Transverse colon (tissue), 4 donors: ENCODE data around the gene KIF25. TPM values are rescaled to one million over a fixed set of nuclear protein-coding genes. Genes with fewer than 3 reads are reported as not detected.
"Not testable (repeated sequence)": the region's sequence is repeated elsewhere in the genome, so short reads cannot be mapped to it uniquely, and the experiment has no call there.

Experiments
- DNase-seq: peaks from one replicate; pipeline ENCODE4 v3.0.0-alpha.2; 2019
- H3K27ac ChIP-seq, 4 donors: fragments of 200-600 bp; sonication (generic); 2 replicates each; pipeline ENCODE4 v1.5.1; 2016 to 2018; ENCODE audit warnings: inconsistent platforms in 4 of 4
- H3K27me3 ChIP-seq: fragments of 200-600 bp; sonication (generic); 2 replicates; pipeline ENCODE4 v1.5.1; 2017; ENCODE audit warnings: inconsistent platforms
- H3K36me3 ChIP-seq, 4 donors: fragments of 200-600 bp; sonication (generic); 2 replicates each; pipeline ENCODE4 v1.5.1; 2017 to 2019; ENCODE audit warnings: inconsistent platforms in 4 of 4
- H3K4me1 ChIP-seq, 4 donors: fragments of 200-600 bp; sonication (generic); 2 replicates each; pipeline ENCODE4 v1.5.1; 2017 to 2020; ENCODE audit warnings: inconsistent platforms in 4 of 4
- H3K4me3 ChIP-seq, 4 donors: fragments of 200-600 bp; sonication (generic); 1 replicate in 1 of 4; 2 replicates in 3 of 4; pipeline versions ENCODE4 v1.5.1 to v1.6.1; 2017 to 2019; ENCODE audit warnings: inconsistent platforms in 4 of 4
- H3K9me3 ChIP-seq, 2 donors: fragments of 200-600 bp; sonication (generic); 2 replicates each; pipeline ENCODE4 v1.5.1; 2017 to 2019; ENCODE audit warnings: inconsistent platforms in 2 of 2
- EP300 ChIP-seq: sonication (generic); formaldehyde crosslinking; IDR thresholded peaks from one replicate; pipeline ENCODE4 v1.6.1; 2017; ENCODE audit warnings: antibody characterized with exemption, low read depth
- POLR2A ChIP-seq: fragments of 450-650 bp; IDR thresholded peaks from one replicate; pipeline ENCODE4 v1.6.1; 2016; ENCODE audit warnings: antibody characterized with exemption, mild to moderate bottlenecking, moderate library complexity
- POLR2AphosphoS5 ChIP-seq, 3 donors: sonication (generic); formaldehyde crosslinking; IDR thresholded peaks; one replicate each; pipeline ENCODE4 v1.6.1; 2016; ENCODE audit warnings: antibody characterized with exemption in 3 of 3
- WGBS, 2 donors: methylation state at CpG; one replicate each; pipeline ENCODE4 v1.1.5; 2018; ENCODE audit warnings: low coverage in 1 of 2; 5-methylcytosine and 5-hydroxymethylcytosine counted together
- in situ Hi-C, 4 donors: fragments of 200-750 bp; cut with MboI; loops; one replicate each; pipeline versions ENCODE4 v1.15.0 to v1.15.1; 2017; ENCODE audit warnings: low sequenced_read_pairs in 3 of 4, low pct_ligation_motif_present in 1 of 4, low pct_unique_long_range_greater_than_20kb in 1 of 4
- intact Hi-C: fragments of 100-400 bp; cut with DNase I; formaldehyde crosslinking; loops from one replicate; pipeline ENCODE4 v1.15.1; 2023; ENCODE audit warnings: low total_unique reads
- total RNA-seq, 4 donors: library from RNA; depleted of rRNA; stranded (reverse); fragments of >200 nt; gene quantifications; one replicate each; pipeline ENCODE4 v1.1.0, GENCODE V29; 2016
- TF ChIP-seq, protein P1 (sequence below), 5 experiments: fragments of 200-600 bp in 3 of 5; fragments of 450-650 bp in 2 of 5; sonication (generic) in 3 of 5; IDR thresholded peaks; 1 replicate in 2 of 5; 2 replicates in 3 of 5; pipeline ENCODE4 v1.5.1; 2016 to 2017; ENCODE audit warnings: antibody characterized with exemption in 5 of 5, inconsistent platforms in 3 of 5, mild to moderate bottlenecking in 2 of 5, moderate library complexity in 1 of 5

Gene KIF25
- total RNA-seq, 4 donors from 2014 or later, result not detected

DNA sequence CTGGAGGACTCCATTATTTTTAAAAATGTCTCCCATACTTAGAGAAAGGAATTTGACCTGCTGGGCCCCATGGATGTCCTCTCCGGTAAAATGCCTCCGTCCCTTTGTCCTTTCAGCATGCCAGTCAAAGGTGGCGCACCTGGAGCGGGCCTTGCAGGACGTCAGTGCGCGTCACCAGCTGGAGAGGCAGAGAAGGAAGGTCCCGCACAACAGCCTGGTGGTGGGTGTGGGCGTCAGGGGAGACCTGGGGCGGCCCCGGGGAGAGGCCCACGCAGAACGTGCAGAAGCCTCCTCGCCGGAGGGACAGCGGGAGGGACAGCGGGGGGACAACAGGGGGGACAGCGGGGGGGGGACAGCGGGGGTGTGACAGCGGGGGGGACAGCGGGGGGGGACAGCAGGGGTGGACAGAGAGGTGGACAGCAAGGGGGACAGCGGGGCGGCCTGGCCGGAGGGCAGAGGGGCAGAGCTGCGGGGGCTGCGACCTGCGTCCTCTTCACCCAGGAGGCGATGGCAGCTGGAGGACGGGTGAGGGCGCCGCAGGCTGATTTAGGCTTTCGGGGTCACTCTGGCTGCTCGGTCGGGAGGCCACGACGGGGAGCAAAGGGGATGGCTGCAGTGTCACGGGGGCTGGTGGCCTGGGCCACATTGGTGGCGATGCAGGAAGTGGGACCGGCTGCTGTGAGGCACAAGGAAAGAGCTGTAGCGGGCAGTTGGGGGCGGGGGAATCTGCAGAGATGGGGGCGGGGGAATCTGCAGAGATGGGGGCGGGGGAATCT lies 859 bp upstream of the KIF25 start:
- Histone ChIP-seq H3K27me3 (no peaks in the 10 kb centered on the region), H3K9me3 (no peaks in the 10 kb centered on the region), H3K27ac (no peak overlapping the region), H3K4me3 (no peak overlapping the region), H3K36me3 (no peaks in the 10 kb centered on the region), H3K4me1 (no peaks in the 10 kb centered on the region)
- no peak for DNase-seq
- in situ Hi-C loops, result no loop called here
- no peak for TF ChIP-seq POLR2A
- TF ChIP-seq POLR2AphosphoS5 (IDR thresholded peaks at IDR 0.05), result no peak
- no peak for TF ChIP-seq EP300
- TF ChIP-seq, protein P1, sequence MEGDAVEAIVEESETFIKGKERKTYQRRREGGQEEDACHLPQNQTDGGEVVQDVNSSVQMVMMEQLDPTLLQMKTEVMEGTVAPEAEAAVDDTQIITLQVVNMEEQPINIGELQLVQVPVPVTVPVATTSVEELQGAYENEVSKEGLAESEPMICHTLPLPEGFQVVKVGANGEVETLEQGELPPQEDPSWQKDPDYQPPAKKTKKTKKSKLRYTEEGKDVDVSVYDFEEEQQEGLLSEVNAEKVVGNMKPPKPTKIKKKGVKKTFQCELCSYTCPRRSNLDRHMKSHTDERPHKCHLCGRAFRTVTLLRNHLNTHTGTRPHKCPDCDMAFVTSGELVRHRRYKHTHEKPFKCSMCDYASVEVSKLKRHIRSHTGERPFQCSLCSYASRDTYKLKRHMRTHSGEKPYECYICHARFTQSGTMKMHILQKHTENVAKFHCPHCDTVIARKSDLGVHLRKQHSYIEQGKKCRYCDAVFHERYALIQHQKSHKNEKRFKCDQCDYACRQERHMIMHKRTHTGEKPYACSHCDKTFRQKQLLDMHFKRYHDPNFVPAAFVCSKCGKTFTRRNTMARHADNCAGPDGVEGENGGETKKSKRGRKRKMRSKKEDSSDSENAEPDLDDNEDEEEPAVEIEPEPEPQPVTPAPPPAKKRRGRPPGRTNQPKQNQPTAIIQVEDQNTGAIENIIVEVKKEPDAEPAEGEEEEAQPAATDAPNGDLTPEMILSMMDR (IDR thresholded peaks at IDR 0.05), result no peak
- 88% methylated on average over 41 of the region's 43 CpGs; no CpG with 5 or more reads in 1 of the 2 donors for WGBS, 2 donors
- intact Hi-C loops, result no loop called here

DNA sequence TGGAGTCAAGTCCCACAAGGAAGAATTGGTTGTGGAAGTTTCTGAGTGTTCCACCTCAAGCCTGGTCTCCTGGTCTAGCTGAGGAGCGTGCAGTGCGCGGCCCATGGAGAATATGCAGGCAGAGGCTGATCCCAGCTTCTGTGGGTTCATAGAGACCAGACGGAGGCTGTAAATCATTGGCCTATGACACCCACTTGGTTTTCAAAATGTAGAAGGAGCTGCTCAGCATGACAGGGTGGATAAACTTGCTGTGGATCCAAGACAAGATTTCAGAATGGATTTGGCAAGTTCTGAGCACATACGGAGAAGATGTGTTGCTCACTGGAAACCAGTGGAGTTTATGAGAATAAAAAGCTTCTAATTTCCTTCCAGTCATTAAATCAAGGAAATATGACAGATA lies 744 bp downstream of the KIF25 start:
- in situ Hi-C loops (no loop called here), intact Hi-C loops (no loop called here)
- TF ChIP-seq EP300, result no peak
- TF ChIP-seq, protein P1 (IDR thresholded peaks at IDR 0.05), result no peak
- TF ChIP-seq POLR2AphosphoS5 (IDR thresholded peaks at IDR 0.05), result no peak
- no peak for TF ChIP-seq POLR2A
- DNase-seq, result no peak
- WGBS, 2 donors, result 38 to 76% methylated on average over 3 to 5 of the region's 5 CpGs
- Histone ChIP-seq H3K27me3 (no peaks in the 10 kb centered on the region), H3K36me3 (no peaks in the 10 kb centered on the region), H3K9me3 (no peaks in the 10 kb centered on the region), H3K27ac (no peak overlapping the region), H3K4me1 (no peaks in the 10 kb centered on the region), H3K4me3 (no peak overlapping the region)

GRCh38 chr6:168000198-168001028 lies 2.9 kb downstream of the KIF25 start:
- intact Hi-C loops, result no loop called here
- TF ChIP-seq, protein P1 (IDR thresholded peaks at IDR 0.05), result no peak
- TF ChIP-seq POLR2A (no peak), POLR2AphosphoS5 (IDR thresholded peaks at IDR 0.05) (no peak), EP300 (no peak)
- Histone ChIP-seq H3K36me3 (no peaks in the 10 kb centered on the region), H3K27me3 (no peaks in the 10 kb centered on the region), H3K9me3 (no peaks in the 10 kb centered on the region), H3K27ac (no peak overlapping the region), H3K4me3 (no peak overlapping the region), H3K4me1 (no peaks in the 10 kb centered on the region)
- 83 to 84% methylated on average over 1 to 12 of the region's 13 CpGs for WGBS, 2 donors
- DNase-seq, result no peak
- in situ Hi-C loops, result no loop called here

- WGBS, 2 donors, result 81 to 96% methylated on average over 4 to 10 of the region's 10 CpGs
Measured at GRCh38 chr6:168001029-168001332, 3.5 kb downstream of the KIF25 start.

DNA sequence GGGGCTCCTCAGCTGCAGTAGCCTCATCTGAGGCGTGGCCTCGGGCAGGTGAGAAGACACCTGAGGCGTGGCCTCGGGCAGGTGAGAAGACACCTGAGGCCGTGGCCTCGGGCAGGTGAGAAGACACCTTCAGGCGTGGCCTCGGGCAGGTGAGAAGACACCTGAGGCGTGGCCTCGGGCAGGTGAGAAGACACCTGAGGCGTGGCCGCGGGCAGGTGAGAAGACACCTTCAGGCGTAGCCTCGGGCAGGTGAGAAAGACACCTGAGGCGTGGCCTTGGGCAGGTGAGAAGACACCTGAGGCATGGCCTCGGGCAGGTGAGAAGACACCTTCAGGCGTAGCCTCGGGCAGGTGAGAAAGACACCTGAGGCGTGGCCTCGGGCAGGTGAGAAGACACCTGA lies 4.0 kb downstream of the KIF25 start:
- H3K4me3 ChIP-seq, intact Hi-C loops, H3K27me3 ChIP-seq, DNase-seq, H3K9me3 ChIP-seq, H3K36me3 ChIP-seq, H3K27ac ChIP-seq, in situ Hi-C loops, H3K4me1 ChIP-seq: not testable (repeated sequence)
- 97% methylated on average over 11 of the region's 21 CpGs; no CpG with 5 or more reads in 1 of the 2 donors for WGBS, 2 donors

More at GRCh38 chr6:168001029-168001332, 3.5 kb downstream of the KIF25 start:
- intact Hi-C loops, result no loop called here
- no peak overlapping the region for H3K27ac ChIP-seq
- no peaks in the 10 kb centered on the region for H3K36me3 ChIP-seq
- H3K27me3 ChIP-seq, result no peaks in the 10 kb centered on the region
- H3K4me3 ChIP-seq, result no peak overlapping the region
- no peaks in the 10 kb centered on the region for H3K9me3 ChIP-seq
- no peaks in the 10 kb centered on the region for H3K4me1 ChIP-seq
- no peak for TF ChIP-seq POLR2AphosphoS5 (IDR thresholded peaks at IDR 0.05)
- no peak for TF ChIP-seq EP300
- TF ChIP-seq, protein P1 (IDR thresholded peaks at IDR 0.05), result no peak
- no peak for TF ChIP-seq POLR2A
- DNase-seq, result no peak
- in situ Hi-C loops, result no loop called here
